Thyroid gland (tissue), 4 donors: ENCODE measurements around the gene SNAP91.

Experiments
- CTCF ChIP-seq, 6 experiments: fragments of 200-600 bp in 3 of 6; fragments of 450-650 bp in 3 of 6; sonication (generic) in 3 of 6; IDR thresholded peaks; one replicate each; pipeline ENCODE4 v1.5.1; 2016 to 2019; ENCODE audit warnings: antibody characterized with exemption in 6 of 6, mild to moderate bottlenecking in 2 of 6, inconsistent platforms in 1 of 6, moderate library complexity in 1 of 6
- POLR2A ChIP-seq, 2 donors: fragments of 450-650 bp; IDR thresholded peaks; one replicate each; pipeline ENCODE4 v1.6.1; 2017; ENCODE audit warnings: antibody characterized with exemption in 2 of 2, mild to moderate bottlenecking in 2 of 2, moderate library complexity in 1 of 2

- TF ChIP-seq POLR2A (IDR thresholded peaks at IDR 0.05): no peak
- no peak for TF ChIP-seq CTCF (IDR thresholded peaks at IDR 0.05)
Observed at GRCh38 chr6:83539678-83540077, 169.2 kb downstream of the SNAP91 start.
